ENCODE data around the gene ARHGAP21.
"Not testable (repeated sequence)": the region's sequence is repeated elsewhere in the genome, so short reads cannot be mapped to it uniquely, and the experiment has no call there.

The ARHGAP21 gene

DNA sequence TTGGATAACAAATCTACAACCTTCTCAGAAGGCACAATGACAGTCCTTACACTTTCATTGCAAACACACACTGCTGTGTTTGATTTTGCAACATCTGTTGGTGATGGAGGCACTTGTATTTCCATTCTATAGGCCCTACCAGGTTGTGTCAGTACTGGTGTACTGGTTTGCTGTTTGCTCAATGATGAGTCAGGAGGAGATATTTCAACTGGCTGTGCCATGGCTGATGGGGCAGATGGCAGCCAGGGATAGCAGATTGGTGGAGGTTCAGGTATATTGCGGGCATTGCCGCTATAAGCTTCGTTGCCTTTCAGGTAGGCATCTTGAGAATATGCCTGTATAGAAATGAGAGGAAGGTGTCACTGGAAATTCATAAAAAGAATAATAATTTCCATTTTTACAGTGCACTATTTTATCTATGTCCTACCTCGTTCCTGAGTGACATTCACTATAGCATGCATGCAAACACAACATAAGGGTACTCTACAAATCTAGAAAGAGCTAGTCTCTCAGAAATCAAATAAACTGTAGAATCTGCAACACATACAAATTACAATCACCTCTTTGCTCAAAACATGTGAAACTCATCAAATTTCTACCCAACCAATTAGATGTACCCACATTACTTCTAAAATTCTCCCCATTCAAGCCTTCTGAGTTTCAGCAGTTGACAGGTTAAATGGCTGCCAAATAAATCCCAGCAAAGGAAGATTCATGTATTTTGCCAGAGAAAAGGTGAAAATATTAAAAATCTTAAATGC is 102.5 kb downstream of the ARHGAP21 start:
- DNase-seq = not testable (repeated sequence)

- DNase-seq = not testable (repeated sequence)
These were observed 103.7 kb downstream of the ARHGAP21 start for GRCh38 chr10:24619994-24620310.

DNA sequence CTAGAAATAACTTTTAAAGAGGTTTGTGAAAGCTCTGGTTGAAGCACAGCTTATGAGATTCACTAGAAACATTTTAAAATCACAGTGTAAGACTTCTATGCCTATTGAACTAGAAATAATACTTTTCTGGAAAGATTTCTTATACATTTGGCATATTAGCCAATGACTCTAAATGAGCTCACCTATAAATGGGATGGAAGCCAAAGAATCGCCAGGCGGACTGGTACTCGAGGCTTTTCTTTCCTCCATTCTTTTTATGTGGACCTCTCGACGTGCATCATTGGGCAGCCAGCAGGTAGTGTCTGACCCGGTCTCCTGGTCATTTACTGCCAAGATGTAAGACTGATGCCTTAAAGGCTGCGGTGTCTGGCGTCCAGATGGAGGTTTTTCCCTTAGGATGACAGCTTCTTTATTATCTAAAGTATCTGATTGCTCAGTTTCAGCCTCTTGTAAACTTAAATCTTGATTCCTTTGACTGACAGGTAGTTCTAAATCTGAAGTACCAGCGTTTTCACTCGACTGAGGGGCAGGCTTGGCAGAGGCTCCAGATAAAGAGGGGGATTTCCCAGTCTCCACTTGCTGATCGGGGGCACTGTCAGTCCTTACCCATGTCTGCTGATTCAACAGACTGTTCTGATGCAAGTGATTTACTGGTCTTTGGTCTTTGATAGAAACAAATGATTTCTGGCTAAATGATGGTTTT is 104.2 kb downstream of the ARHGAP21 start:
- DNase-seq = not testable (repeated sequence)

DNA sequence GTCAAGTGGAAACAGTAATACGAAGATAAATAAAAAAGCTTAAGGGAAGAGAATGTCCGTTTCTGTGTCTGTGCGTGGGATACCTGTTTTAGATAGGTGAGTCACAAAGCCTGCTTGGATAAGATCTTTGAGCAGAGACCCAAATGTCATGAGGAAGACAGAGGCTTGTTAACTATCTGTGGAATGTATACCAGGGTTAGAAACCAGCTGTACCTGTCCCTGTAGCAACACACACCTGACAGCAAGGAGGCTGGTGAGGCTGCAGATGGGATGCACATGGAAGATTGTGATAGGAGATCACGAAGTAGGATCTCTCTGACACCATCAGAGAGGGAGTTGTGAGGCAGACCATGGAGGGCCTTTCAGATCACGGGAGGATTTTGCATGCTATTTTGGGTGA is 105.3 kb downstream of the ARHGAP21 start:
- no peak for DNase-seq

DNA sequence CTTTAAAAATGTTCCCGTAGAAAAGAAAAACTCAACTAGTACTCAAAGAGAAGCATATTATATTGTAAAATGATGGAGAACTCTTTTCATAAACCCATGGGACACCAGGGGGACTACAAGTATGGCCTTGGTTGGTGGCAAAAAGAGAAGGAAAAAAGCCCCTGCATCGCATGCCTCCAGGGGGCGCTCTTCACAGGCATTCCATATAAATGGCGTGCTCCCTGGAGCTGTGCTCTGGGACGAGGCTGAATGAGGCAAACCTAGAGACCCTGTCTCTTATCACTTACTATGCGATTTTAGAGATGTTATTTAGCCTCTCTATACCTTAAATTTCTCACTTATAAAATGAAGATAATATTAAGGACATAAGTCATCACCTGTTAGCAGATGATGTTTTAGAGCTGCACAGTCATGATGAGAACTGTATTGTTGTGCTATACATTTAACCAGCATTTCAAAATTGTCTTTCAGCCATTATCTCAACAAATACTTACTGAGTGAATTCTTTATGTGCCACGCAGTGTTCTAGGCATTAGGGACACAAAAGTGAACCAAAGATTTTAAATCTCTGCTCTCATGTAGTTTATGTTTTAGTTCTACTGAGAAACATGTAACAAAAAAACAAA is 105.8 kb downstream of the ARHGAP21 start:
- DNase-seq = peak; percentile 8

GRCh38 chr10:24616536-24616935 is 107.2 kb downstream of the ARHGAP21 start:
- no peak for DNase-seq

DNA sequence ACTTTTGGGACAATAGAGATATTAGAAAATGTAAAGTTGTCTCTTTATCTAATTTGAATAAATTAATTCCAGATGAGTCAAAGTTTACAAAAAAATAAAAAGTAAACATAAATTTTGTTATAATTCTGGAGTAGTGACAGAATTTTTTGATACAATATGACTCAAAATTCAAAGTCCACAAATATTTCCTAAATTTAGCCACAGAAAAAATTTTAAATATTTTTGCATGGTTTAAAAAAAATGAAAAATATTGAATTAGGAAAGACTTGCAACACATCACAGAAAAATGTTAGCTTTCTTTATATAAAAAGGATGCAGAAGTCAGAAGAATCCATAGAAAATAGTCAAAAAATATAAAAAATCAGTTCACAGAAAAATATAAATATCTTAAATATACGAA is 117.7 kb downstream of the ARHGAP21 start:
- no peak for DNase-seq

- no peak for DNase-seq
These were observed 118.5 kb downstream of the ARHGAP21 start for GRCh38 chr10:24605141-24605540.

DNA sequence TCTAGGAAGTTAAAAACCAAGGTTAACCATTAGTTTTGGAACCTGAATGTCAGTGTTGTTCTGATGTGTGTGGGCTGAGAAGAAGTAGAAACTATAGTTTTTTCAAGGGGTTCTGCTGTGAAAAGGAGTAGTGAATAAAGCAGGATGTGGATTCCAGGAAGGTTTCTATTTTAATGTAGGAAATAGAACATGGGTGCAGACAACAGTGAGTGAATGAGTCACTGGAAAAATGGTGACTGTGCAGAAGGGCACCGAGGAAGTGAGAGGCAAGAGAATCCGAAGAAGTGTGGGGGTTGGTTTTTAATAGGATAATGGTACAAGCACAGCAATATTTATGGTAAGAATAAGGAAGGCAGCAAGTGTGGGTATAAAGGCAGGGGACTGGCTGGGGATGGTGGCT is 120.4 kb downstream of the ARHGAP21 start:
- DNase-seq = no peak

GRCh38 chr10:24597961-24598360 is 125.7 kb downstream of the ARHGAP21 start:
- DNase-seq = no peak

DNA sequence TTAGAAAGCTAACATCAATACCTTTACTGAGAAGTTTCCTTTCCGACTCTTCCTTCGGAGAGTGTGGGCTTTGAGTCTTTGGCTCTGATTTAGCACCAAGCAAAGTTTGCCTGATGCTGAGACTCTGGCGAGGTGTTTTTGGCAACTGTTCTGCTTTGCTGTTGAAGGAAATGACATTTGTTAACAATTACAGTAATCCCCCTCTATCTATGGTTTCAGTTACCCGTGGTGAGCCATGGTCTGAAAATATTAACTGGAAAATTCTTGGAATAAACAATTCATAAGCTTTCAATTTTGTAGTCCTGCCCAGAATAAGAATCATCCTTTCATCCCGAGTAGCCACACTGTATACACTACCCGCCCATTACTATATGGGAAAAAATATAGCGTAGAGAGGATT is 126.3 kb downstream of the ARHGAP21 start:
- DNase-seq = no peak

DNA sequence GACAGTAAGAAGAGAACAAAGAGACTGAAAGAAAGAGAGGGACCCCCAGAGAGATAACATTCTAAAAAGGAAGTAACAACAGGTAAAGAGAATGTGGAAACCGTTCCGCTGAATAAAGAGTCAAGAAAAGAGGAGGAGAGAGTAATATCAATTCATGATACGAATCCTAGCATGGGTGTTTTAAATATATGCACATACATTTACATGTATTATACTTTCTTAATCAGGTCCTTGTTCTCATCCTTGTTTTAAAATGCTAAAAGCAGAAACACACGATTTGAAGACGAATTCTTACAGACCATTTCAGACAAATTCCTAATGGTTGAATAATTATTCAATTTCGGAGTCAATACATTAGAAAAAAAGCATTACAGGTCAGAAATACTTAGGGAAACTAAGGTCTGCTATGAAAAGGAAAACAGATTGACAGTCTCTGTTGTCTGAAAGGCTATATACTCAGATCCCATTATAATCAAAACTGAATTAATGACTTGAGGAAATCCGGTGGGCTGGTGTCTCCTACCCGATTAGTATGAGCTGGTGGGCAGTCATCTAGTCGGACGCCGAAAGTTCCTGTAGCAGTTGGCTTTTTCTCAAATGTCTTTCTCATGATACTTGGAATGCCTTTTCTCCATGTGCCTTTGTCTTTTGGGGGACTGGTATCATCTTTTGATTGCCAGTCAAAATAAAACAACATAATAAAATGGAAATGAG is 127.3 kb downstream of the ARHGAP21 start:
- DNase-seq = no peak

GRCh38 chr10:24590697-24591457 is 132.8 kb downstream of the ARHGAP21 start:
- DNase-seq = no peak

DNA sequence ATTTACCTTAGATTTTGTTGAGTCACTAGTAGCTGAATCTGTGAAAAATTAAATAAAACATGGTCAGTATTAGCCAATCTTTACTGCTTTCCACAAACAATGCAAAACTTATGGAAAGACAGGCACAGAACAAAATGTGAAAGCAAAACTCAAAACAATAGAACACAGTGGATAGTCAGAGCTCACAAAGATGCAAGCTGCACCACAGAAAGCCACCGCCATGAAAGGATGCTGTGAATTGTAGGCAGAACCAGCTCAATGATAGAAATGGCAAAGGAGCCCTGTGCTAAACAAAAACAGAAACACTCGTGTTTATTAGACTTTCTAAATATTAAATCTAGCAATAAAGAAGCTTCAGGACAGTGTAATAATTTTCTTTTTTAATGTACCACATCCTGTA is 134.4 kb downstream of the ARHGAP21 start:
- no peak for DNase-seq

DNA sequence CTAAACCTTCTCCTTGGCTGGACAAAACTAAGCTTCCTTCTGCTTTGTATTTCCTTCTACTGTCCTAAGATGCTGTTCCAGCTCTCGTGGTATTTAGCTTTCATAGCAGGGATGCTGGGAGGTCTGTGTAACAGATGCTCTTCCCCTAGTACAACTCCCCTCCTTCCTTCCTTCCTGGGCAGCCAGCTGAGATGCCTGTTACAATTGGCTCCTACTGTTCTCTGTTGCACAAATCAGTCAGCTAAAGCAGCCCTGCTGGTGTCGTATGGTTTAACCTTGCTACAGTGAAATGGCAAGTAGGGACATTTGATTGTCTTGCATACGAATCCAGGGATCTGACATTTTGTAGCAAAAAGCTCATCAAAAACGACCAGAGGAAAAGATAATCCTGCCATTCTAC is 143.8 kb downstream of the ARHGAP21 start:
- DNase-seq = no peak

DNA sequence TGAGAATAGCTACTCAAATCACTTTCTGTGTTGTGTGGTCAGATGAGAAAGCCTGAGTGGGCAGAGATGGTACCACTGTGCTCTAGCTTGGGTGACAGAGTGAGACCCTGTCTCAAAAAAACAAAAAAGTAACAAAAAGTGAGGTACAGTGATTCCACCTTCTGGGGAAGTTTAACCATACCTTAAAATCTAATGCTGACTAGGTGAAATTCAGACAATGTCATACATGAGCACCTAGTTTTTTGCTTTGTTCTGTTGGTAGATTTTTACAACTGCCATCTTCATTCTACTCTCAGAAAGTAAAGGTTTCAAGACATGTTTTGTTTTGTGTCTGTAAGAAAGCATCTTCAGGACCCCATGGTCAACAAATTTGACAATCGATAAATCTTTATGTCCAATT is 144.2 kb downstream of the ARHGAP21 start:
- no peak for DNase-seq

GRCh38 chr10:24575481-24576002 is 148.1 kb downstream of the ARHGAP21 start:
- DNase-seq = no peak

DNA sequence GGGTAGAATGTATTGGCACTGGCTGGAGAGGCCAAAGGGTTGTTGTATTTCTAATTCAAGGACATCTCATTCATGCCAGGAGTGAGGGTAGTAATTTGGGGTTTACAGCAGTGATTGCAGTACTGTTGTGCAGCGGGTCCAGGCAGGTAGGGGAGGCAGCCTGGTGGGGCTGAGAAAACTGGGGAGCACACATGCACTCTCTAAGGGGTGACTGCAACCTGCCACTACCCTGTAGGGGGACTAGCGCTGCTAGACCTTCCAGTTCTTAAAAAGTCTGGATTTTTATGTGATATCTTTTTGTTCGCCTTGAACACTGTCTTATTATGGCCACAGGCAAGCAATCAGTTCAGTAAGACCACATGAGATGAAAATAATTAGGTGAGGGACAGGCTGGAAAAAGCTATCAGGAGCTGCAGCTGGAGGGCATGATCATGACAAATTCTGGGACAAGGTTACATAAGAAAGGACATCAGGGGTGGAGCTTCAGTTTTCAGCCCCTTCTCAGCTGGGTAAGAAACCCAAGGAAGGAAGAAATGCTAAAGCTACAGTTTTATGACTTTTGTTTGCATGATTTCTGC is 149.0 kb downstream of the ARHGAP21 start:
- DNase-seq = no peak

- DNase-seq = no peak
These were observed 149.5 kb downstream of the ARHGAP21 start for GRCh38 chr10:24574161-24574560.

GRCh38 chr10:24571870-24572450 is 151.7 kb downstream of the ARHGAP21 start:
- DNase-seq = no peak

DNA sequence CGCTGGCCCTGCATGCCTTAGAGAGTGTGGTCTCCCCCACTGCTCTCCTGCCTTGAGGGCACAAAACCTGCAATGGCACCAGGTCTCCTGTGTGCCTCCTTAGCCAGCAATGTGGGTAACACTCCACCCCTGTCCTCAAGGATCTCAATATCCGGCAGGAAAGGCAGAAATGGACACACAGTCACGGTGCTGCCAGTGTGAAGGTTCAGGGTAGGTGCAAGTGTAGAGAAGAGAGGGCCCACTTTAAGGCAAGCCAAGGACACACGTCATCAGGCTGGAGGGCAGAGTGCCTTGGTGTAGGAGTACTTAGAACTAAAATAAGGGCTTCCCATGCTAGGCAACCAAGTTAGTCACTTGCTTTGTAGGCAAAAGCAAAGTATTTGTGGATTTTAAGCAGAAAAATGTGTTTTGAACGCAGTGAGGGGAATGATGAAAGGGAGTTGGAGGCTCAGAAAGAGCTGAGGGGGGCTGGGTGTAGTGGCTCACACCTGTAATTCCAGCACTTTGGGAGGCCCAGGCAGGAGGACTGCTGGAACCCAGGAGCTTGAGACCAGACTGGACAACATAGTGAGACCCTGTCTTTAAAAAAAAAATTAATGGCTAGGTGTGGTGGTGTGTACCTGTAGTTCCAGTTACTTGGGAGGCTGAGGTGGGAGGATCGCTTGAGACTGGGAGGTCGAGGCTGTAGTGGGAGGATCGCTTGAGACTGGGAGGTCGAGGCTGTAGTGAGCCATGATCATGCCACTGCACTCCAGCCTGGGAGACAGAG is 152.8 kb downstream of the ARHGAP21 start:
- DNase-seq = no peak
